Measurements from ENCODE around the gene RNF39.

GRCh38 chr6:30071858-30072257 lies 3.7 kb downstream of the RNF39 start:
- TF ChIP-seq CTCF (IDR thresholded peaks at IDR 0.05; ENCODE audit: low read depth, low read length) (no peak), EZH2phosphoT487 (IDR thresholded peaks at IDR 0.05; ENCODE audit: low read depth) (no peak)

Measured in OCI-LY3 (cell line).